DMS53 (cell line): ENCODE data around the gene FAM181B.
"Not testable (repeated sequence)": the region's sequence is repeated elsewhere in the genome, so short reads cannot be mapped to it uniquely, and the experiment has no call there.

Experiments used
- DNase-seq: peaks from one replicate; lab custom pipeline; 2025; lab: John Stamatoyannopoulos, UW

FAM181B gene

GRCh38 chr11:82732348-82732733 lies 1.3 kb downstream of the FAM181B start:
- no peak for DNase-seq

GRCh38 chr11:82731691-82732277 lies 1.9 kb downstream of the FAM181B start:
- no peak for DNase-seq

DNA sequence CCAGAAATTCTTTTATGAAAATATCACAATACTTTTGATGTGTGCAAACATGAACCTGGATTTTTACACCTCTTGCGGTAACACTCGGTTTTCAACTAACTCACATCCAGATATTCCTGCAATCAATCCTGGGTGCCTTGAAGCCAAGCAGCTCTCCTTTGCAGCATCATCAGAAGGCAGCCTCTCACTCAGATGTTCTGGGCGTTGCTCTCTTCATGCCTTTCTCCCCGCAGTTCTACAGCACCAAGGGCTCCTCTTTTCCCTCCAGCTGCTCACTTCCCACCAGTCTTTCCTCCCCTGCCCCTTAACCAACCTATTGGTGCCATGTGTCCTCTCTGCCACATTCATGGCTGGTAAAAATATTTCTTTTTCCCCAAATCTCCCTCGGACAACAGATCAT lies 2.9 kb downstream of the FAM181B start:
- no peak for DNase-seq

DNA sequence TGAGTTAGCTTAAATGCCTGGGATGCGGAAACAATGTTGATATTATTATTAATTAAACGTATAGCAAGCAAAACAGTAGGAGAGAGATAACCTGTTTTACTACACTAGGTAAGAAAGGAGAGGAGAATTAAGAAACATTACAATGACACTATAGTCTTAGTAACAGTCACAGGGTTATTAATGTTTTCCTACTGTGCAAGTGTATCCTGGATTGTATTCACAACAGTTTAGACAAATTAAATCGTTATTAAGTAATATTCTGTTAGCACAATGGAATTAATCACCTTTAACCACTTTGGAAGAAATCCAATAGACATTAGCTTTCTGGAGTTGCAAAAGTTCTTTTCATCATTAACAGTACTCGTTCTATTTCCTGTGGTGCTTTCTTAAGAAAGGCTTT lies 3.4 kb downstream of the FAM181B start:
- no peak for DNase-seq

GRCh38 chr11:82724026-82724425 lies 9.6 kb downstream of the FAM181B start:
- DNase-seq = no peak

GRCh38 chr11:82722231-82722630 lies 11.4 kb downstream of the FAM181B start:
- DNase-seq = no peak

- DNase-seq = no peak
These were observed 13.2 kb downstream of the FAM181B start for GRCh38 chr11:82720267-82721065.

DNA sequence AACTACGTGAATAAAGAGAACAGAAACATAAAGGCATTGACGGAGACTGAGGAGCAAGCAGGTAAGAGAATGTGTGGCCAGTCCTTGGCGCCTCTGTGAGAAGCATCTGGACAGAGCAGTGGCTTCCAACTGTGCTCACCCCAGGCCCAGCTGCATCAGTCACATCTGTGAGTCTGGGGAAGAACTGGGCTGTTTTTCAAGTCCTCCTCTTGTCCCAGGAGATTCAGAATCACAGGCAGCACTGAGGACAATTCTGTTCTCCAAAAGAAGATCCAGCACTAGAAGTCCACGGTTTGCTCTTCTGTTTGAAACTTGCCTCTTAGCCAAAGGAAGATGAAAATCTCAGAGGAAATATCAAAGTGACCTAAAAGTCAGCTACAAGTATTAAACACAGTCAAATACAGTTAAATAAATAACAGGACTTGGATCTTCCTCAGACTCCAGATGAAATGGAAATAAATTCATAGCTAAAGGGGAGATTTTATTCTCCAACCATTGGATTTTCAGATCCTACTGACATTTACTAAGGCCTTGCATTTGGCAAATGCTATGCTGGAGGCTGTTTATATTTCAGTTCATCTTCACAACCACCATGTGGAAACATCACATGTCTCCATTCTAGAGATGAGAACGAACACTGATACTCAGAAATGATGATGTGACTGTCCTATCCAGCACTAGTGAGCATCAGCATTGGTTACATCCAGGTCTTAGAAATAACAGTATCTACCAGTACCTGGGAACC lies 14.1 kb downstream of the FAM181B start:
- DNase-seq = no peak

DNA sequence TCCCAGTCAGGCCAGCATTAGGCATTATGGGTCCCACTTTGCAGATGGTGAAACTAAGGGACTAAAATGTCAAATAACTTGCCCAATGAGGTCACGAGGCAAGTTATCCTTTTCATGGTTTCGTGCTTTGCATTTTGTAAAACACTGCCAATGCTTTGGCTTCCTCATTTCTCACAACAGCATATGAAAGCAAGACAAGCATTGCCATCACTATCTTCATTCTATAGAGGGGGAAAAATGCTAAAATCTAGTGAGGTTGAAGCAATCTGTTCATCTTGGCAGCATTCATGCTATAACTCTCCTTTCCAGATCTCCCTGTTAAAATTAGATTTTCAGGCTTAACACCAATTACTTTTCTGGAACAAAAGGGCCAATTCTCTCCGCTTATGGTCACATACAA lies 14.8 kb downstream of the FAM181B start:
- no peak for DNase-seq

DNA sequence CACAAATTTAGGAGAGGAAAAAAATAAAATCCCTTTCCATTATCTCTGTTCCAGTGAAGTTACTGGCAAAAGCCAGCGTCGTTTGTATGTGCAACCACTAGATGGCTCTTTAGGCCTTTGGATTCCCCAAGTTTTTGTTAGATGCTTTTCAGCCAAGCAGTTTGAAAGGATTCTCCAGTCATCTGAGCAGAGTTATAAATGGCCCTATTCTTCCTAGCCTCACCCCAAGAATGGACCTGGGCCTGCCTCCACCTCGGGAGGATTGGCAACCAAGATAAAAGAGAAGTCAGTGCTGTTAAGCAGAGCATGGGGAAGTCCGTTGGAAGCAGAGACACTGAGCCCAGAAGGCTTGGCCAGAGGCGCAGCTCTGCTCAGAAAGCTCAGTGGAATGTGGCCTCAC lies 15.4 kb downstream of the FAM181B start:
- DNase-seq = peak; percentile 83

DNA sequence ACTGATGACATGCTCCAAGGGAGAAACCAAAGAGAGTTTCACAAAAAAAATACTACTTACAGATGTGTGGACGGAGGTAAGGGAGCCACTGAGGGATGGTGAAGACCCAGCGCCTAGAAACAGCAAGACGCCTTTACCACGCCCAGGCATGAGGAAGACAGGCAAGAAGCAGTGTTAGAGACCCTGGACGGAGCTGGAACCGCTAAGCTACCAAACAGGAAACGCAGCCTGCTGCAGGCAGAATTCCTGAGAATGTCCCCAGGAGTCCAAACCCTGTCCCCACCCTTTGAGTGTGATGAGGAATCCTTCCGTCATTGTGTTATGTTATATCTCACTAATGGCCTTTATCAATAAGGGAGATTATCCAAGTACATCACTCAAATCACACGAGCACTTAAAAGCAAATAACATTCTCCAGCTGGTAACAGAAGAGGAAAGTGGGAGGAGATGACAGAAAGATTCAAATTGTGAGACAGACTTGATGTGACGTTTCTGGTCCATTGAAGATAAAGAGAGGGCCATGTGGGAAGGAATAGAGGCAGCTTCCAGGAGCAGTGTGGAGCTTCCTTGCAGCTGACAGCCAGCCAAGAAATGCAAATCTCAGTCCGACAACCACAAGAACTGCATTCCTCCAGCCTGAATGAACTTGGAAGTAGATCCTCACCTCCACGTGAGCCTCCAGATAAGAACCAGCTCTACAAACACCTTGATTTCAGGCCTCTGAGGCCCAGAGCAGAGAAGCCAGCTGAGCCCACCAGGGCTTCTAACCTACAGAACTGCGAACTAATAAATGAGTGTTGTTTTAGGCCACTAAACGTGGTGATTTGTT lies 19.1 kb downstream of the FAM181B start:
- DNase-seq = no peak

GRCh38 chr11:82711648-82712047 lies 22.0 kb downstream of the FAM181B start:
- DNase-seq = no peak

DNA sequence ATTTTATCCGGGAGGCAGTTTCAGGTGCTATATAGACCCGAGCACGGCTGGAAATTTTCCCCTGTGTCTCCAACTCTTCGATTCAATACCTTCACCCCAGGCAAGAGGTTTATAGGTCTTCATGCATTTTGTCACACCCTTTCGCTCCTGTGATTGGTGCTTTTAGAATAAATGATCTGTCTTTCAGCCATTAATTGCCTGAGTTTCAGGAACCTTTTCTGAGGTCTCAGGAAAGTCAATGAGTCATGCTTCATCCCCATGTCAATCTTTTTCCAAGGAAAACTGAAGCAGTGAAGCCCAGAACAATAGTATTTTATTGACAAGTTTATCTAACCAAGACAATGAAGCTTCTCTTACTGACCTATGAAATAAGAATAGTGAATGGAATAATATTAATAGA lies 29.9 kb downstream of the FAM181B start:
- DNase-seq = peak; percentile 22

DNA sequence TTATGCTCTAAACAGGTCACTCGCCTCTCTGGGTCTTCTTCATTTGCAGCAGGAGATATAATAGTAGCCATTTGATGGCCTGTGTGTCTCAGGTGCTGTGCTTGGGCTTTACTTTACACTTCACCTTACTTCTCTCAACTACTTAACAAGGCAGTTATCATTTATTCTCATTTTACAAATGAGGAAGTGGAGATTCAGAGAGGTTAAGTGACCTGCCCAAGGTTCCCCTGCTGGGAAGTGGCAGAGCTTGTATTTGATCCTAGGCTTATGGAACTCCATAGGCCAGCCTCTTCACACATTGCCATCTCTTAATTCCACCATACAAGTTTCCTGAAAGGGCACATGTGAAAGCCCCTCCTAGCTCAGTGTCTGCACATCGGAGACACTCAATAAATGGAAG lies 30.4 kb downstream of the FAM181B start:
- no peak for DNase-seq

GRCh38 chr11:82701847-82702520 lies 31.7 kb downstream of the FAM181B start:
- peak; percentile 80 for DNase-seq

DNA sequence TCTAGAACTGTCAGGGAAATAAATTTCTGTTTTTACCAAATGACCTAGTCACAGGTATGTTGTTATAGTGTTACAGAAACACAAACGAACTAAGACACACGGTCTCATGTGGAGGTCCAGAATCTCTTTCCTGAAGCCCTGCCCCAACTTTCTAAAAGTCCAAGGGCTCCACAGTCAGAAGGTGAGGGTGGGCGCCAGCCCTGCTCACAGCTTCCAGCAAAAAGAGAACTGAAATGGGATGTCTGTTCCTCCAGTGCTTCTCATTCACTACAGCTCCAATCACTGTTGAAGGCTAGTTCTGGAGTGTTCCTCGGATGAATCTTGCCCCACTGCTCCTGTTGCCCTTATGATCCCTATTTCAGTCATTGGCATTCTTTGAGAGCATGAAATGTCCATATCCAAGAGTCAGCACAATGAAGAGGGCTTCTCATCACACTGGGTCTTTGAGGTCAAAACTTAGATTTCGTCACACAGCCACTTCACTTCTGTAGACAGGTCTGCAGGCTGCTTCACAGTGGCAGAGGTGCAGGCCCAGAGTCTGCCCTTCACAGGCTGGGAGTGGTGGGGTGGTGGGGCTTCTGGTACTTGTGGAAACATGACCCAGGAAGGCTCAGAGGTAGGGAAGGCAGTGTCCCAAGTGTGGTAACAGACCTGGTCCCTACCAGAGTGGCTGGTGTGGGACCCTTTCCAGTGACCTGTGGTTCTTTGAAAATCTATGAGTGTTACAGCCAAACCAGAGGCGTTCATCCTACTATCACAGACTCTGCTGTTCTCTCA lies 34.9 kb downstream of the FAM181B start:
- no peak for DNase-seq

DNA sequence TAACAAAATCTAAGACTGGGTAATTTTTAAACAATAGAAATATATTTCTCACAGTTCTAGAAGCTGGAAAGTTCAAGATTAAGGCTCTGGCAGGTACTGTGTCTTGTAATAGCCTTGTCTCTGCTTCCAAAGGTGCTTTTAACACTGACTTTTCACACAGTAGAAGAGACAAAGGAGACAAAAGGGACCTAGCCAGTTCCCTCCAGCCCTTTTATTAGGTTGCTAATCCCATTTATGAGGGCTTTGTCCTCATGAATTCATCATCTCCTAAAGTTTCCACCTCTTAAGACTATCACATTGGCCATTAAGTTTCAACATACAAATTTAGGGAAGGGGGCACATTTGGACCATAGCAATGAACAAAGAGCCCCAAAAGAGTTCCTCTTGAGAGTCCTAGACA lies 40.7 kb downstream of the FAM181B start:
- no peak for DNase-seq

DNA sequence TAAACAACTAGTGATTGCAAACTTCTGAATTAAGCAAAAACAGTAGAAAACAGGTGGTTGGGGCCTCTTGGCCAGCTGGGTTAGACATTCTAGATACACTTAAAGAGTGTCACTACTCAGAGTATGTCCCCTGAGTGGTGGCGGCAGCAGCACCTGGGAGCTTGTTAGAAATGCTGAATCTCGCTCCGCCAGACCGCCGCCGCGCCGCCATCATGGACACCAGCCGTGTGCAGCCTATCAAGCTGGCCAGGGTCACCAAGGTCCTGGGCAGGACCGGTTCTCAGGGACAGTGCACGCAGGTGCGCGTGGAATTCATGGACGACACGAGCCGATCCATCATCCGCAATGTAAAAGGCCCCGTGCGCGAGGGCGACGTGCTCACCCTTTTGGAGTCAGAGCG lies 44.3 kb downstream of the FAM181B start:
- DNase-seq = not testable (repeated sequence)

DNA sequence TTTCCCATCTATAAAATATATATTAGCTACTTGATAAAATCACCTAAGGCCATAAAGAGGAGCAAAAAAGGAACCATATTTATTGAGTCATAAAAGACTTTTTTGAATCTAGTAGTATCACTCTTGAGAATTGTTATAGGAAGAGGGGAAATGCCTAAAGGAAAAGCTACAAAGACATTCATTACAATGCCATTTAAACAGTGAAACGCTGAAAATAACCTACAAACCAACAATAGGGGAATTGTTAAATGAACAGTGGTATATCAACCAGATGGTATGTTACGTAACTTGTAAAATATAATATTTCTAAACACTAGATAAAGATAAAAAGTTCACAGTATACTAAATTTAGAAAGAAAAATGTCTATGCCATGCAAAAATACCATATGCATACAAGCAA lies 47.5 kb downstream of the FAM181B start:
- no peak for DNase-seq

GRCh38 chr11:82683029-82683428 lies 50.6 kb downstream of the FAM181B start:
- peak; percentile 32 for DNase-seq
